GM19397 (cell line): ENCODE measurements around the gene RFWD3.

Experiments
- ATAC-seq: cut with Tn5 transposase; IDR thresholded peaks from one replicate; pipeline ENCODE4 v1.9.1; 2021; ENCODE audit warnings: mild to moderate bottlenecking, moderate library complexity; ENCODE audit not compliant: unreplicated experiment

RFWD3 gene

GRCh38 chr16:74625500-74626350 lies 41.0 kb downstream of the RFWD3 start:
- ATAC-seq = no peak

GRCh38 chr16:74623839-74624235 lies 42.8 kb downstream of the RFWD3 start:
- ATAC-seq = no peak

GRCh38 chr16:74623214-74623838 lies 43.4 kb downstream of the RFWD3 start:
- no peak for ATAC-seq

GRCh38 chr16:74622005-74622404 lies 44.7 kb downstream of the RFWD3 start:
- ATAC-seq = no peak

GRCh38 chr16:74617206-74617788 lies 49.4 kb downstream of the RFWD3 start:
- ATAC-seq = no peak

- ATAC-seq = no peak
Measured at GRCh38 chr16:74611721-74612120, 55.0 kb downstream of the RFWD3 start.

GRCh38 chr16:74608944-74609343 lies 57.7 kb downstream of the RFWD3 start:
- no peak for ATAC-seq

GRCh38 chr16:74608381-74608780 lies 58.3 kb downstream of the RFWD3 start:
- ATAC-seq = no peak

- no peak for ATAC-seq
Measured at GRCh38 chr16:74607962-74608356, 58.7 kb downstream of the RFWD3 start.

GRCh38 chr16:74607310-74607961 lies 59.2 kb downstream of the RFWD3 start:
- peak; percentile 21 for ATAC-seq

GRCh38 chr16:74606521-74607309 lies 60.0 kb downstream of the RFWD3 start, which contains the start of gene GLG1:
Gene GLG1 (minus strand): TSS chr16:74607114. CDS start chr16:74607094, 20 bp downstream.
- peak; percentile 98 for ATAC-seq

- ATAC-seq = no peak
Measured at GRCh38 chr16:74605746-74606520, 60.7 kb downstream of the RFWD3 start.

- no peak for ATAC-seq
Measured at GRCh38 chr16:74605332-74605731, 61.3 kb downstream of the RFWD3 start.

GRCh38 chr16:74603848-74604247 lies 62.8 kb downstream of the RFWD3 start:
- ATAC-seq = no peak

GRCh38 chr16:74601126-74601871 lies 65.4 kb downstream of the RFWD3 start:
- peak; percentile 76 for ATAC-seq

- no peak for ATAC-seq
Measured at GRCh38 chr16:74596586-74596985, 70.1 kb downstream of the RFWD3 start.

GRCh38 chr16:74592847-74593246 lies 73.8 kb downstream of the RFWD3 start:
- ATAC-seq = no peak

GRCh38 chr16:74591876-74592650 lies 74.6 kb downstream of the RFWD3 start:
- no peak for ATAC-seq
